Thyroid gland (tissue), 4 donors: ENCODE measurements around the gene AHRR. TPM values are rescaled to one million over a fixed set of nuclear protein-coding genes. Genes with fewer than 3 reads are reported as not detected.

Source experiments
- DNase-seq, 2 donors: peaks; one replicate each; pipeline ENCODE4 v3.0.0-alpha.2; 2019
- H3K27ac ChIP-seq, 3 donors: fragments of 200-600 bp; sonication (generic); 1 replicate in 2 of 3; 2 replicates in 1 of 3; pipeline ENCODE4 v1.5.1; 2016 to 2019; ENCODE audit warnings: mild to moderate bottlenecking in 1 of 3, moderate library complexity in 1 of 3
- H3K27me3 ChIP-seq: fragments of 200-600 bp; sonication (generic); one replicate; pipeline ENCODE4 v1.5.1; 2019
- H3K36me3 ChIP-seq, 2 donors: fragments of 200-600 bp; sonication (generic); one replicate each; pipeline ENCODE4 v1.5.1; 2016 to 2019
- H3K4me1 ChIP-seq, 2 donors: fragments of 200-600 bp; sonication (generic); one replicate each; pipeline ENCODE4 v1.5.1; 2017 to 2019
- H3K4me3 ChIP-seq, 3 donors: fragments of 200-600 bp; sonication (generic); replicated peaks in 1 of 3; 1 replicate in 2 of 3; 2 replicates in 1 of 3; pipeline ENCODE4 v1.5.1; 2016; ENCODE audit warnings: mild to moderate bottlenecking in 1 of 3
- H3K9me3 ChIP-seq: fragments of 200-600 bp; sonication (generic); one replicate; pipeline ENCODE4 v1.5.1; 2017
- CTCF ChIP-seq, 6 experiments: fragments of 200-600 bp in 3 of 6; fragments of 450-650 bp in 3 of 6; sonication (generic) in 3 of 6; IDR thresholded peaks; one replicate each; pipeline ENCODE4 v1.5.1; 2016 to 2019; ENCODE audit warnings: antibody characterized with exemption in 6 of 6, mild to moderate bottlenecking in 2 of 6, inconsistent platforms in 1 of 6, moderate library complexity in 1 of 6
- POLR2A ChIP-seq, 2 donors: fragments of 450-650 bp; IDR thresholded peaks; one replicate each; pipeline ENCODE4 v1.6.1; 2017; ENCODE audit warnings: antibody characterized with exemption in 2 of 2, mild to moderate bottlenecking in 2 of 2, moderate library complexity in 1 of 2
- WGBS, 2 donors: methylation state at CpG; one replicate each; pipeline ENCODE4 v1.1.5; 2017; 5-methylcytosine and 5-hydroxymethylcytosine counted together
- intact Hi-C: fragments of 100-400 bp; cut with DNase I; formaldehyde crosslinking; loops from one replicate; pipeline ENCODE4 v1.15.1; 2023
- total RNA-seq, 4 donors: library from RNA; depleted of rRNA; stranded (reverse); fragments of >200 nt; gene quantifications; one replicate each; pipeline ENCODE4 v1.2.3, GENCODE V29; 2016

The AHRR gene
- total RNA-seq, 4 donors from 2014 or later: 0.88 to 2.1 (median 1.3) TPM

- no peaks in the 10 kb centered on the region for H3K27me3 ChIP-seq
- no peak overlapping the region for H3K27ac ChIP-seq
- no peak for DNase-seq
- no peak overlapping the region for H3K4me3 ChIP-seq
- TF ChIP-seq CTCF (IDR thresholded peaks at IDR 0.05) (no peak), POLR2A (IDR thresholded peaks at IDR 0.05) (no peak)
- H3K4me1 ChIP-seq: peaks cover 10 to 24% of the 10 kb centered on the region in 2 donors
- no peaks in the 10 kb centered on the region for H3K9me3 ChIP-seq
- no peaks in the 10 kb centered on the region for H3K36me3 ChIP-seq
- 65 to 71% methylated on average over 29 to 30 of the region's 30 CpGs for WGBS, 2 donors
- intact Hi-C loops: no loop called here
Observed at GRCh38 chr5:322942-323879, 1.7 kb downstream of the AHRR start.

DNA sequence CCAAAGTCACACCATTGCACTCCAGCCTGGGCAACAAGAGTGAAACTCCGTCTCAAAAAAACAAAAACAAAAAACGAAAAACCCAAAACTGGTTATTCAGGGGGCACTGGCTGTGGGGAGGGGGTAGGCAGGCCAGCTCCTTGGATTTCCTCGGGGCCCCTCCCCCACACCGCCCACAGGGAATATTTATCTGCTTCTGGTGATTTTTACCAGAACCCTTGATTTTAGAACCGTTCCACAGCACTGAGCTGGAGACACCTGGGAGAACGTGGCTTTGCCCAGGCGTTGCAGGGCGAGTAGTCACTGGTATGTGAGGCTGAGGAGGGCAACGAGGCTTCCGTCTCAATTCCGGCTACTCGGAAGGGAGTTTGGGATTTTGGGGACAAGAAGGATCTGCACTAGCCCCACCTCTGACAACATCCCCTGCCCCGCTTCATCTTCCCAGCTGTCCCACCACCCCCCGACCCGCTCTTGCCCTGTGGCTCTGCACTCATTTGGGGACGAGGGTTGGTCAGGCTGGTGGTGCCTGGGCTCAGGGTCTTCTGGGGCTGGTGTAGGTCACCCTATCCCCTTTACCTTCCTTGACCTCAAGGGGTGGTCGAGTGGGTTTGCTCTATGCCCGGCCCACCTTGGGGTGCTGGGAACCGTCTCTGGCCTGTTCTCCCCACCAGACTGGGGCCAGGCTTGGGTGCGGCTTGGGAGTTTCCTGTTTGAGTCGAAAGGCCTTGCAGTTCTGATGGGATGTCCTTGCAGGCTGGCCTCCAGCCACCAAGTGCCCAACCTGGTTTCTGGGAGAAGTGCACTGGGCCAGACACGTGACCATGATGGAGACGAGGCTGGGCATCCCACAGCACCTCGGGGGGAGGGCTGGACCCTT lies 3.5 kb downstream of the AHRR start:
- Histone ChIP-seq H3K4me3 (no peak overlapping the region), H3K9me3 (no peaks in the 10 kb centered on the region), H3K4me1 (peaks cover 10 to 20% of the 10 kb centered on the region in 2 donors), H3K27ac (no peak overlapping the region), H3K27me3 (no peaks in the 10 kb centered on the region), H3K36me3 (no peaks in the 10 kb centered on the region)
- no peak for TF ChIP-seq POLR2A (IDR thresholded peaks at IDR 0.05)
- no peak for TF ChIP-seq CTCF (IDR thresholded peaks at IDR 0.05)
- intact Hi-C loops: no loop called here
- no peak for DNase-seq
- WGBS, 2 donors: 77 to 82% methylated on average over 19 to 23 of the region's 24 CpGs

DNA sequence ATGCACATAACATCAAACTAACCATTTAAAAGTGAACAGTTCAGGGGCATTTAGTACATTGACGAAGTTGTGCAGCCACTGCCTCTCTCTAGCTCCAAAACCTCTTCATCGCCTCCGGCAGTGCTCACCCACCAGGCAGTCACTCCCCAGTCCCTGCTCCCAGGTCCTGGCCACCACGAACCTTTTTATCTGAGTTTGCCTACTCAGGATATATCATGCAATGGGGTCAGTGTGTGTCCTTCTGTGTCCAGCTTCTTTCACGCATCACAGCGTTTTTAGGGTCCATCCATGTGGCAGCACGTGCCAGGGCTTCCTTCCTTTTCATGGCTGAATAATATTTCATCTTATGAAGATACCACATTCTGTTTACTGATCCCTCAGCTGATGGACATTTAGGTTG lies 4.6 kb downstream of the AHRR start:
- intact Hi-C loops: no loop called here
- no peak overlapping the region for H3K4me3 ChIP-seq
- H3K27me3 ChIP-seq: no peaks in the 10 kb centered on the region
- TF ChIP-seq POLR2A (IDR thresholded peaks at IDR 0.05): no peak
- no peak for TF ChIP-seq CTCF (IDR thresholded peaks at IDR 0.05)
- DNase-seq: no peak
- no peaks in the 10 kb centered on the region for H3K36me3 ChIP-seq
- peaks cover 2 to 12% of the 10 kb centered on the region in 2 donors for H3K4me1 ChIP-seq
- WGBS, 2 donors: 91% methylated on average over 7 of the region's 7 CpGs
- H3K27ac ChIP-seq: no peak overlapping the region
- no peaks in the 10 kb centered on the region for H3K9me3 ChIP-seq

GRCh38 chr5:329121-329735 lies 7.7 kb downstream of the AHRR start:
- H3K36me3 ChIP-seq: no peaks in the 10 kb centered on the region
- H3K9me3 ChIP-seq: no peaks in the 10 kb centered on the region
- intact Hi-C loops: no loop called here
- no peaks in the 10 kb centered on the region for H3K27me3 ChIP-seq
- H3K4me1 ChIP-seq: no peaks in the 10 kb centered on the region
- 89 to 92% methylated on average over 4 of the region's 4 CpGs for WGBS, 2 donors
- no peak overlapping the region for H3K4me3 ChIP-seq
- TF ChIP-seq POLR2A (IDR thresholded peaks at IDR 0.05) (no peak), CTCF (IDR thresholded peaks at IDR 0.05) (no peak)
- no peak for DNase-seq
- no peak overlapping the region for H3K27ac ChIP-seq
